ENCODE data around the gene AAK1.
"Not testable (repeated sequence)": the region's sequence is repeated elsewhere in the genome, so short reads cannot be mapped to it uniquely, and the experiment has no call there.

AAK1 gene

GRCh38 chr2:69669666-69670065, 26.1 kb upstream of the AAK1 start:
- no peak overlapping the region for H3K27ac Mint-ChIP-seq
- no peak overlapping the region for H3K4me3 Mint-ChIP-seq
- H3K4me1 Mint-ChIP-seq (ENCODE audit: low read depth): peaks cover 24% of the 10 kb centered on the region
- H3K9me3 Mint-ChIP-seq (ENCODE audit: low read depth): no peaks in the 10 kb centered on the region
- no peaks in the 10 kb centered on the region for H3K36me3 Mint-ChIP-seq
- no peaks in the 10 kb centered on the region for H3K27me3 Mint-ChIP-seq

DNA sequence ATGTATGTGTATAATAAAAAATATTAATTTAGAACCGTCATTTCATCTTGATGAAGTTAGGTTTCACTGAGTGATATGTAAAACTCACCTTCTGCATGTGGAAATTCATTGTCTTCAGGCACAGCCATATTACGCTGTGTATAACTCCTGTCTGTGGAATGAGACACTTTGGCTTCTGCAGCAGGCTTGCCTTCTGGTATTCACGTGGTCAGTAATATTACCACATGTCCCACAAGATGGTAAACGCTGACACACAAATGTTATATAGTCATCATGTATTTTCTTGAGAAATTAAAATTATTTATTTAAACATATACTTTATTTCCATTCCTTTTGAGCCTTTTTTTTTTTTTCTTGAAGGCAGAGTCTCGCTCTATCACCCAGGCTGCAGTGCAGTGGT, 25.1 kb upstream of the AAK1 start:
- Mint-ChIP-seq H3K9me3 (ENCODE audit: low read depth) (peaks cover 7% of the 10 kb centered on the region), H3K4me1 (ENCODE audit: low read depth) (peaks cover 21% of the 10 kb centered on the region), H3K27me3 (no peaks in the 10 kb centered on the region), H3K4me3 (no peak overlapping the region), H3K36me3 (peaks cover 5% of the 10 kb centered on the region), H3K27ac (no peak overlapping the region)

GRCh38 chr2:69667805-69668382, 24.4 kb upstream of the AAK1 start:
- Mint-ChIP-seq H3K36me3 (peaks cover 6% of the 10 kb centered on the region), H3K27ac (peak overlapping the region; percentile 37), H3K4me1 (ENCODE audit: low read depth) (peaks cover 21% of the 10 kb centered on the region), H3K4me3 (no peak overlapping the region), H3K27me3 (no peaks in the 10 kb centered on the region), H3K9me3 (ENCODE audit: low read depth) (peaks cover 12% of the 10 kb centered on the region)

DNA sequence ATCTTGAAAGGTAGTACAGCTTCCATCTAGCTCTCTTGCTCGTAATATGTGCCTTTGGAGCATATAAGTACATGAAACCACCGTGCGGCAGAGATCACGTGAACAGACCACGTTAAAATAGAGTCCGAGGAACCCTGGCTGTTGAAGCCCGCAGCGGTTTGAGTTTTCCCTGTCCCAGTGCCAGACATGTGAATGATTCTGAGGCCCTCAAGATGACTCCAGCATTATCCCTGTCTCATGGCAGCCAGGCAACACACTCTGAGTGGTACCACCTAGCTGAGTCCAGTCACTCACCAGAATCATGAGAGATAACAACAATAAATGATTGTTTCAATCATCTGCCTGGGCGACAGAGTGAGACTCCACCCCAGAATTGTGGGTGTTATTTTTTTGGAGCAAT, 21.6 kb upstream of the AAK1 start:
- Mint-ChIP-seq H3K27me3 (no peaks in the 10 kb centered on the region), H3K4me1 (ENCODE audit: low read depth) (peaks cover 27% of the 10 kb centered on the region), H3K27ac (no peak overlapping the region), H3K9me3 (ENCODE audit: low read depth) (peaks cover 12% of the 10 kb centered on the region), H3K4me3 (no peak overlapping the region), H3K36me3 (peaks cover 6% of the 10 kb centered on the region)

GRCh38 chr2:69663860-69664259, 20.3 kb upstream of the AAK1 start:
- H3K27ac Mint-ChIP-seq: no peak overlapping the region
- no peak overlapping the region for H3K4me3 Mint-ChIP-seq
- H3K27me3 Mint-ChIP-seq: no peaks in the 10 kb centered on the region
- peaks cover 12% of the 10 kb centered on the region for H3K9me3 Mint-ChIP-seq (ENCODE audit: low read depth)
- H3K36me3 Mint-ChIP-seq: peaks cover 6% of the 10 kb centered on the region
- H3K4me1 Mint-ChIP-seq (ENCODE audit: low read depth): peaks cover 30% of the 10 kb centered on the region

DNA sequence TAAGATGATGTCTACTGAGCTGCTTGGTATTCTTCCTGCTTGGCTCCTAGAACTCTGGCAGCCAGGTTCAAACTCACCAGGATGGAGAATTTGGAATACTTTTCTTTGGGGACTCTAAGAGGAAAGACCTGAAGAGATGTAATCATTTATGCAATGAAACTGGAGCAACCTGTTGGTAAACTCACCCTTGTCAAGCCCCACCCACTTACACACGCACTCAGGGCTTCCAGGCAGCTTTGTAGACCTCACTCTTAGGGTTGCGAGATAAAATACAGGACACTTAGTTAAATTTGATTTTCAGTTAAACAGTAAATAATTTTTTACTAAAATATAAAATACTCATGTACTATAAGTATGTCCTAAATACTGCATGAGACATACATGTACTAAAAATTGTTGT, 19.0 kb upstream of the AAK1 start:
- H3K27ac Mint-ChIP-seq, H3K4me3 Mint-ChIP-seq, H3K27me3 Mint-ChIP-seq, H3K36me3 Mint-ChIP-seq: not testable (repeated sequence)
- peaks cover 27% of the 10 kb centered on the region for H3K4me1 Mint-ChIP-seq (ENCODE audit: low read depth)
- H3K9me3 Mint-ChIP-seq (ENCODE audit: low read depth): peaks cover 12% of the 10 kb centered on the region

- Mint-ChIP-seq H3K36me3 (peaks cover 6% of the 10 kb centered on the region), H3K4me3 (no peak overlapping the region), H3K9me3 (ENCODE audit: low read depth) (peaks cover 12% of the 10 kb centered on the region), H3K4me1 (ENCODE audit: low read depth) (peaks cover 16% of the 10 kb centered on the region), H3K27me3 (no peaks in the 10 kb centered on the region), H3K27ac (no peak overlapping the region)
Observed at GRCh38 chr2:69660637-69661036, 17.1 kb upstream of the AAK1 start.

DNA sequence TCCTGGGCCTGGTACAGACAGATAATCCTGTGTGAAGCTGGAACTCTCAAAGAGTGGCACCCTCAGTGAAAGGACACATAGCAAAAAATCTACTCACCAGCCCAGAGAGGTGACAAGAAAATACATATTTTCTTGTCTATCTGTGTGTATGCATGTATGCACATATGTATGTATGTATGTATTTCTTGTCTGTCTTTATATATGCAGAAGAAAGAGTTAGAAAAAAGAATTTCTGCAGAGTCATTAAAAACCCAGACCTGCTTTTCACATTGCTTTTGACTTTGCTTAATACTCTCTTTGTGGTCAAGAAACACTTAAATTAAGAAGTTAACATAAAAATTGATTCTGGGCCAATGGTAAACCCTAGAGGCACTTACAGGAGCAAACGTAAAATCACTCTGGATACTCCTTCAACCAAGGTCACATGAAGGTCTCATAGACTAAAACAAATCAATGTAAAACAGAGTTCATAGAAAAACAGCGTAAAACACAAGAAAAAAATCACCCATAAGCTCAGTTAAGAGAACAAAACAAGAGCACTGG, 16.5 kb upstream of the AAK1 start:
- Mint-ChIP-seq H3K36me3 (peaks cover 6% of the 10 kb centered on the region), H3K27ac (no peak overlapping the region), H3K9me3 (ENCODE audit: low read depth) (peaks cover 12% of the 10 kb centered on the region), H3K27me3 (no peaks in the 10 kb centered on the region), H3K4me3 (no peak overlapping the region), H3K4me1 (ENCODE audit: low read depth) (peaks cover 18% of the 10 kb centered on the region)

GRCh38 chr2:69659349-69659748, 15.8 kb upstream of the AAK1 start:
- Mint-ChIP-seq H3K9me3 (ENCODE audit: low read depth) (peaks cover 12% of the 10 kb centered on the region), H3K27me3 (no peaks in the 10 kb centered on the region), H3K4me1 (ENCODE audit: low read depth) (peaks cover 18% of the 10 kb centered on the region), H3K36me3 (peaks cover 6% of the 10 kb centered on the region), H3K4me3 (no peak overlapping the region), H3K27ac (no peak overlapping the region)

- no peaks in the 10 kb centered on the region for H3K9me3 Mint-ChIP-seq (ENCODE audit: low read depth)
- H3K27ac Mint-ChIP-seq: peak overlapping the region; percentile 23
- H3K4me3 Mint-ChIP-seq: peak overlapping the region; percentile 20
- H3K4me1 Mint-ChIP-seq (ENCODE audit: low read depth): peaks cover 54% of the 10 kb centered on the region
- no peaks in the 10 kb centered on the region for H3K27me3 Mint-ChIP-seq
- H3K36me3 Mint-ChIP-seq: peaks cover 3% of the 10 kb centered on the region
Observed at GRCh38 chr2:69652206-69652605, 8.7 kb upstream of the AAK1 start.

- H3K4me1 Mint-ChIP-seq (ENCODE audit: low read depth): peaks cover 62% of the 10 kb centered on the region
- not testable (repeated sequence) for H3K27me3 Mint-ChIP-seq; H3K36me3 Mint-ChIP-seq; H3K9me3 Mint-ChIP-seq (ENCODE audit: low read depth)
- H3K4me3 Mint-ChIP-seq: peak overlapping the region; percentile 2
- H3K27ac Mint-ChIP-seq: peak overlapping the region; percentile 96
Observed at GRCh38 chr2:69647196-69647595, 3.7 kb upstream of the AAK1 start.

DNA sequence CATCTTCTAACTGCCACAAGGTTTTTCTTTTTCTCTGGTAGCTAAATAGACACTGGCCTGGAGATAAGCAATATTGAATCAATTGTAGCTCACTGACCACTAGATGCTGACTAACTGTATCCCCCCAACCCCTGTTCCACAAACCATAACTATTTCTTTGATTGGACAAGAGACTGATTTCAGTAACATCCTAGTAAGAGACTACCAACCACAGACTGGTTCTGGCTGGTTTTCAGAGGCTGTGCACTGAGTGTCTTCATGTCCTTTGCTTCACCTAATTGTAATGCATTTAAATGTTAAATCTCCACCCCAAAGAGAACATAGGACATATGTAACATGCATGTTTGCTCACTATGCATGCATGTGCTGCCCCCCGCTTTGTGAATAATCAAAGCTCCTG, 3.2 kb upstream of the AAK1 start:
- Mint-ChIP-seq H3K27ac (peak overlapping the region; percentile 96), H3K4me3 (peak overlapping the region; percentile 93), H3K4me1 (ENCODE audit: low read depth) (peaks cover 61% of the 10 kb centered on the region), H3K27me3 (no peaks in the 10 kb centered on the region), H3K36me3 (no peaks in the 10 kb centered on the region), H3K9me3 (ENCODE audit: low read depth) (no peaks in the 10 kb centered on the region)

GRCh38 chr2:69645921-69646320, 2.4 kb upstream of the AAK1 start:
- peak overlapping the region; percentile 96 for H3K27ac Mint-ChIP-seq
- H3K36me3 Mint-ChIP-seq: no peaks in the 10 kb centered on the region
- H3K27me3 Mint-ChIP-seq: no peaks in the 10 kb centered on the region
- no peaks in the 10 kb centered on the region for H3K9me3 Mint-ChIP-seq (ENCODE audit: low read depth)
- peak overlapping the region; percentile 93 for H3K4me3 Mint-ChIP-seq
- peaks cover 62% of the 10 kb centered on the region for H3K4me1 Mint-ChIP-seq (ENCODE audit: low read depth)

DNA sequence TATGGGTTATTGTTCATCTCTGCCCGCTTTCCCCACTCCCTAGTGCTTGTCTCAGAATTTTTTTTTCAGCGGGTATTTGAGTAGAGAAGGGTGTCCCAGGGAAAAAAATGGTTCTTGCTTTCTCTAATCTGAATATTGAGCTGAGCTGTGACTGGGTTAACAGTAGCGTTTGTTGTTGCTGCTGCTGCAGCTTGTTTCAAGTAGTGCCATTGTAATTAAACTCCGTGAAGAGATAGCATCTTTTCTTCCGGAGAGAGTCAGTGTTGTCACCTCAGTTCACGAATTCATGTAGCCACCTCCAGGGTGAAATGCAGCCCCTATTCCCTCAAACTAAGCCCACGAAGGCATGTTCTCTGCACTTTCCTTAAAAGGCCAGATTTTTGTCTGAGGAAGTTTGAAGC, 1.5 kb upstream of the AAK1 start:
- no peaks in the 10 kb centered on the region for H3K36me3 Mint-ChIP-seq
- H3K27me3 Mint-ChIP-seq: no peaks in the 10 kb centered on the region
- no peaks in the 10 kb centered on the region for H3K9me3 Mint-ChIP-seq (ENCODE audit: low read depth)
- peaks cover 62% of the 10 kb centered on the region for H3K4me1 Mint-ChIP-seq (ENCODE audit: low read depth)
- H3K27ac Mint-ChIP-seq: peak overlapping the region; percentile 96
- H3K4me3 Mint-ChIP-seq: peak overlapping the region; percentile 93

GRCh38 chr2:69644506-69644979, 1.0 kb upstream of the AAK1 start:
- H3K27ac Mint-ChIP-seq: peak overlapping the region; percentile 96
- H3K27me3 Mint-ChIP-seq: no peaks in the 10 kb centered on the region
- H3K4me3 Mint-ChIP-seq: peak overlapping the region; percentile 93
- no peaks in the 10 kb centered on the region for H3K9me3 Mint-ChIP-seq (ENCODE audit: low read depth)
- peaks cover 65% of the 10 kb centered on the region for H3K4me1 Mint-ChIP-seq (ENCODE audit: low read depth)
- no peaks in the 10 kb centered on the region for H3K36me3 Mint-ChIP-seq

All from activated naive CD8-positive, alpha-beta T cell (primary cell).